Measurements from ENCODE around the gene STARD8. TPM values are rescaled to one million over a fixed set of nuclear protein-coding genes. Genes with fewer than 3 reads are reported as not detected.

Gene STARD8
- total and polyA plus RNA-seq, 4 donors: 1.8 to 10.7 (median 8.3) TPM

GRCh38 chrX:68708503-68709290 is 61.2 kb downstream of the STARD8 start:
- H3K4me1 ChIP-seq (ENCODE audit: control insufficient read depth in 4 of 4, insufficient read depth in 4 of 4, low read length in 3 of 4): peaks cover 0 to 7% (median 2%) of the 10 kb centered on the region in 4 donors
- H3K27me3 ChIP-seq (ENCODE audit: control insufficient read depth in 4 of 4, insufficient read depth in 4 of 4, low read length in 3 of 4): no peaks in the 10 kb centered on the region
- TF ChIP-seq SP1 (IDR thresholded peaks at IDR 0.05) (no peak), FOXA1 (IDR thresholded peaks at IDR 0.05) (no peak), NR2F2 (IDR thresholded peaks at IDR 0.05) (no peak), CTCF (IDR thresholded peaks at IDR 0.05; ENCODE audit: low read depth, low read length, missing input control) (no peak), EGR1 (IDR thresholded peaks at IDR 0.05; ENCODE audit: low read depth in 2 of 2) (no peak), MAX (IDR thresholded peaks at IDR 0.05) (no peak), HNF4G (IDR thresholded peaks at IDR 0.05) (no peak), ZBTB33 (IDR thresholded peaks at IDR 0.05) (no peak), ATF3 (IDR thresholded peaks at IDR 0.05) (no peak), YY1 (IDR thresholded peaks at IDR 0.05) (no peak), FOXA2 (IDR thresholded peaks at IDR 0.05) (no peak), JUND (IDR thresholded peaks at IDR 0.05) (no peak), REST (IDR thresholded peaks at IDR 0.05) (no peak), RXRA (IDR thresholded peaks at IDR 0.05) (no peak), RAD21 (IDR thresholded peaks at IDR 0.05) (no peak), GABPA (IDR thresholded peaks at IDR 0.05 in 1 of 2, conservative IDR thresholded peaks at IDR 0.05 in 1 of 2) (no peak), TAF1 (conservative IDR thresholded peaks at IDR 0.05) (no peak), HNF4A (conservative IDR thresholded peaks at IDR 0.05) (no peak)
- no peak for DNase-seq (ENCODE audit: low spot score)
- H3K4me3 ChIP-seq (ENCODE audit: low read depth in 1 of 3, low read length in 3 of 3): no peak overlapping the region
- no peaks in the 10 kb centered on the region for H3K9me3 ChIP-seq (ENCODE audit: control insufficient read depth in 4 of 4, low read length in 3 of 4)
- no peak overlapping the region for H3K27ac ChIP-seq (ENCODE audit: low read depth in 1 of 2, low read length in 2 of 2)
- peaks cover 0 to 5% (median 2%) of the 10 kb centered on the region in 4 donors for H3K36me3 ChIP-seq (ENCODE audit: control insufficient read depth in 4 of 4, insufficient read depth in 3 of 4, low read depth in 1 of 4, low read length in 3 of 4)
- no peak overlapping the region for H3K9ac ChIP-seq (ENCODE audit: low read depth in 1 of 2, low read length in 2 of 2)
- 73% methylated on average over 6 of the region's 6 CpGs for WGBS

Data from liver (tissue), 9 donors.